NCI-H146 treated with DMSO at 0.1 percent for 48 hours (cell line): ENCODE data around the gene METTL8.

Source experiments
- DNase-seq: peaks from one replicate; lab custom pipeline; 2025; ENCODE audit not compliant: unreplicated experiment; lab: John Stamatoyannopoulos, UW

The METTL8 gene

GRCh38 chr2:171346723-171347557, 86.8 kb downstream of the METTL8 start:
- DNase-seq = no peak

DNA sequence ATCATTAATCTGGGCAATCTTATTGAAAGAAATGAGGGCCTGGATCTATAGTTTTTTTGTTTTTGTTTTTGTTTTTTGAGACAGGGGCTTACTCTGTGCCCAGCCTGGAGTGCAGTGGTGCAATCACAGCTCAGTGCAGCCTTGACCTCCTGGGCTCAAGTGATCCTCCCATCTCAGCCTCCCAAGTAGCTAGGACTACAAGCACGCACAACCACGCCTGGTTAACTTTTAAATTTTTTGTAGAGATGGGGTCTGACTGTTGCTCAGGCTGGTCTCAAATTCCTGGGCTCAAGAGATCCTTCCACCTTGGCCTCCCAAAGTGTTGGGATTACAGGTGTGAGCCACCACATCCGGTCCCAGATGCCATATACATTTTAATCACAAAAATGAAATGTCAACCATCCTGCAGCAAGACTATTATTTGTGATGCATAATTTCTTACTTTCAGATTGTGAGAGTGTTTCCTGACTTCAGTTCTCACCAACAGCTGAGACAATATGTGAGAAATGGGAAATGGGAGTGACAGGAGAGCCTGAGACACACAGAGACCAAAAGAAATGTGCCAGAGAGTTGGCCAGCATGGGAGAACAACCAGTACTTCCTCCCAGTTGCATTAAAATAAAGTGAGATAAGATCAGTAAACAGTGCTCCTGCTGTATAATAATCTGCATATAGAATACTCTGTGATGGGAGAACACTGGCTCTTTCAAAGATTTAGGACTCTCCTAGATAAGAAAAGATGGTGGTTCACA, 87.6 kb downstream of the METTL8 start:
- peak; percentile 20 for DNase-seq

GRCh38 chr2:171344182-171344581, 89.6 kb downstream of the METTL8 start:
- DNase-seq = no peak

DNA sequence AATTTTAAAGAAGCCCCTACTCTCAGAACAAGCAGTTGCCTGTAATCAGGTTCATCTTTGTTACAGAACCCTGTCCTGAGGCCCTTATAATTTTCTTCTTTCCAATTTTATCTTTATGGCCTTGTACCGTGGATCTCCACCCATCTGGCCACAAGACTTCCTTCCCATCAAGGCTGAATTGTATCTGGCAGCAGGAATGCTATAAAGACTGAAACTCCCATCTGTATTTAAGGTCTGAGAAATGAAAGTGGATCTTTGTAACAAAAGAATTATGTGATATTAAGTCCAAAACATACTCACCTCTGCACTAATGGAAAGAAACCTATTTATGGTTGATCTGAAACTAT, 91.8 kb downstream of the METTL8 start:
- no peak for DNase-seq

- DNase-seq = no peak
Measured at GRCh38 chr2:171341394-171342066, 92.3 kb downstream of the METTL8 start.

GRCh38 chr2:171334946-171335345, 98.8 kb downstream of the METTL8 start:
- no peak for DNase-seq

DNA sequence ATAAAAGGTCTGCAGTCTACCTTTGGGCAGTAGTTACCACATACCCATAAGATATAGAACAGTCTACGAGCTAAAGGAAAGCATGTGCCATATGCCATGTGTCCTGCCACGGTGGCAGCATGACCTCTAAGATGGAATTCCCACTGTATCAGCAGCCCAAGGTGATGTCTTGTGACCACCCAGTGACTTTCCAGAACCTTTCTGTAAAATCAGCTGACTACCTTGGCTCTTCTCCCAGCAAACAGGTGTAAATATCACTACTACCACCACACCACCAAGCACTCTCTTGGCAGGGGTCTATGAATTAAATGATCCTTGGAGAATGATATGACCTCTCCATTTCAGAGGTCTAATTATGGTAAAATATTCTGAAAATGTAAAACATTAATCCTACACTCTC, 99.6 kb downstream of the METTL8 start:
- DNase-seq = no peak

- DNase-seq = no peak
Measured at GRCh38 chr2:171330155-171330956, 103.4 kb downstream of the METTL8 start.

DNA sequence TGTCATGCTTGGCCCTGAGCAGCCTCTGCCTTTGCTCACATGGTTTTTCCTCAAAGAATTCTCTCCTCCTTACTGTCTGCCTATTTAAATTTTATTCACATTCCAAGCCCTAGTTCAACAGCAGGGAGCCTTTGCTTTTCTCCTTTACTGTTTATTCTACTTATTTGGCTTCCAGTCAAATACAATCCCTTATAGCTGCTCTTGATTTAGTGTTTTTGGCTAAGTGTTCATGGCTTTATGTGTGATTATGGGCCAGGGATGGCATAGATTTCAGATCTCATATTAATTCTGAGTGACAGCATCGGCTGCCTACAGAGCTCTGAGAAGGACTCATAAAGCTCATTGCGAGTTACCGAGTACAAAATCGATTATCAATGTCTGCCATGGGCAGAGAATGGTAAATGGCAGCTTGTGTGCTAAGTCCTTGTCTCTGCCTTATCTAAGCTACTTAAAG, 106.7 kb downstream of the METTL8 start:
- DNase-seq = no peak

DNA sequence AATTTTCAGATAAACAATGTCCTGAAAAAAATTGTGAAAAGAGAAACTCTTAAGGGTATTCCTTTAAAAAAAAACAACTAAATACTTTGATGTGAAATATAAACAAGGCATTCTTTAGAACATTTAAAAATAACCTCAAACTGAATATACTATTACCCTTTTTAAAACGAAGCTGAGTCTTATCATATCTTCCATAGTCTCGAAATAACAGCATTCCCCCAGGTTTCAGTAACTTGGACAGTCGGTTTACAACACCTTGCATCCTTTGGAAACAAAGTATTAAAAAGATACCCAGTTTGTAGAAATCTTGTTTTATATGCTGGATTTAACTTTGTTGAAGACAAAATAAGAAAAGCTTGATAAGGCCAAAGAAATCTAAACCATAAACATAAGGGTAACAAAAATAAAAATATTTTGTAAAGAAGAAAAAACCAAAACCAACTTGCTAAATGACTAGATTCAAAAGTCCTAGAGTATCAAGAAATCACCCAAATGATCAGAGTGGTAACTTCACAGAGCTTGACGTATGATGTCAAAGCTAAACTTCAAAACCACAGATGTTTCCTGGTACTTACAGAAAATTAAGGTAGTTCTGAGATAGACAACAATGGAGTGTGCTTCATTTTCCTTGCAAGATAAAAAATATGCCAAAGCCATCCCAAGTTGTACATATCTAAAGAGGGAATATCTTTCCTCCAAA, 107.8 kb downstream of the METTL8 start:
- no peak for DNase-seq

GRCh38 chr2:171323971-171324528, 109.7 kb downstream of the METTL8 start:
- no peak for DNase-seq

GRCh38 chr2:171322928-171323327, 110.9 kb downstream of the METTL8 start:
- no peak for DNase-seq

GRCh38 chr2:171320731-171321130, 113.1 kb downstream of the METTL8 start:
- DNase-seq = no peak

DNA sequence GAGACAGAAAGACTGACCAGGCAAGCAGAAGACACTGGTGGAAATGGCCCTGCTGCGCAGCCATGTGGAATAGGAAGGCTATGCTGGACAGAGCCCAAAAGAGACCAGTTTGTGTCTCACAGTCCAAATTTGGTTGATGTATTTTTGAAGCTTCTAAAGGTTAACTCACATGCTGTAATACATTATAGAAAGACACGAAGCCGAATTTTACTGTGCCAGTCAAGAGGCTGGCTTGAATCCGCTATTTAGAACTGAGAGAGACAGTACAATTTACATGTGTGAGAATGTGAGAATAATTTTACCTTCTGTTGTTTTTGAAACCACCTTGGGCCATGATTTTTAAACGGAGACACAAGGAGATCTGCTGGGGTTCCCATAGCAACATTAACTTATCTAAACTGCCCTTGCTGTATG, 113.6 kb downstream of the METTL8 start:
- DNase-seq = no peak

- DNase-seq = no peak
Measured at GRCh38 chr2:171319164-171319810, 114.5 kb downstream of the METTL8 start.

- no peak for DNase-seq
Measured at GRCh38 chr2:171318463-171318934, 115.3 kb downstream of the METTL8 start.

DNA sequence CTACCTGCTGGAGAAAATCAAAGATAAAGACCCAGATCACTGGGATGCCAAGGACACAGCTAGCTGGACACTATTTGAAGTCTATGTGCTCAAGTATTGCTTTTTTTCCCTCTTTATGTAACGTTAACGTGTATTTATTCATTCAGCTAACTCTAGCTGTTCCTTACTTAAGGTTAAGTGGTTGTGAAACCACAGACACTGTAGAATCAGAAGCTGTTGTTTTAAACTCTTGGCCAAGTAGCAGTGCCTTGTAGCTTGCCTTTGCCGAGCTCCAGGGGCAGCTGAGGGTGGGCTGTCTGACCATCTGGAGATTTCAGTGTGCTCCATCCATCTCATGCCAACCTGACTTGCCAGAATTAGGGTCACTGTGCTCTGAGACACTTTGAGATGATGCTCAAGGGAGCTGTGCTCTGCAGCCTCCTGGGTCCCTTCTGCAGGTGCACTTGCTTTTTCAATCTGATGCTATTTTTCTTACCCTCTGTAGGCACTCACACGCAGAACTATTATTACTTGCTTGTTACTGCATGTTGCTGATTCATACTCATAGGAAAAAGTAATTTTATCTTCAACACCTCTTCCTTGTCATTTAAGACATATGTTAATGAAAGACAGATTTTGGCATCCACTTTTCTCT, 116.2 kb downstream of the METTL8 start:
- DNase-seq = no peak

GRCh38 chr2:171316755-171317337, 116.9 kb downstream of the METTL8 start:
- no peak for DNase-seq

DNA sequence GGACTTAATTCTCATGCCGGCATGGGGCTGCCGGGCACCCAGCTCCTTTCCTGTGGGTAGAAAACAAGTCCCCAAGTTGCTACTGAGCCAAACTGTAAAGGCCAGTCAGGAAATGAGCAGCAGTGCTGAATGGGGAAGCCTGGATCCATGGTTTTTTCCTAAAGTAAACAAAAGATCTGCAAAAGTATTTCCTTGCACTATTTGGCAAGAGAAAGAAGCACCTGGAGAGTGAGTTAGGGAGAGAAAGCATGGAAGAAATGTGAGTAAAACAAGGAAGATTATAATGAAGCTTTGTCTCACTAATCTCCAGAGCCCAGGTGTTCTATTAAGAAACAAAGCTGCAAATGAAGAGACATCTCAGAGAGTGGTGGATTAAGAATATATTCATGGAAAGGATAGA, 117.6 kb downstream of the METTL8 start:
- no peak for DNase-seq
